H9 (cell line): ENCODE results near the gene KCNIP3. TPM values are rescaled to one million over a fixed set of nuclear protein-coding genes. Genes with fewer than 3 reads are reported as not detected.

Source experiments
- DNase-seq: peaks from one replicate; pipeline ENCODE4 v3.0.0-alpha.2; 2017
- H2AFZ ChIP-seq: one replicate; pipeline ENCODE4 v1.6.1; 2013; ENCODE audit warnings: mild to moderate bottlenecking, low read length, control low read depth, moderate library complexity
- H2AK5ac ChIP-seq: 2 replicates; pipeline ENCODE4 v1.6.1; 2013; ENCODE audit warnings: low read length, control low read depth, mixed read lengths; ENCODE audit not compliant: insufficient read length
- H2BK120ac ChIP-seq: one replicate; pipeline ENCODE4 v1.6.1; 2013; ENCODE audit warnings: low read depth, mild to moderate bottlenecking, low read length, control low read depth, inconsistent platforms; ENCODE audit not compliant: poor library complexity, severe bottlenecking
- H2BK12ac ChIP-seq: 2 replicates; pipeline ENCODE4 v1.6.1; 2013; ENCODE audit warnings: low read length, control low read depth, mixed read lengths, low read depth; ENCODE audit not compliant: insufficient read length
- H2BK15ac ChIP-seq: 2 replicates; pipeline ENCODE4 v1.6.1; 2013; ENCODE audit warnings: low read depth, low read length, control low read depth
- H2BK20ac ChIP-seq: one replicate; pipeline ENCODE4 v1.6.1; 2013; ENCODE audit warnings: low read depth, mild to moderate bottlenecking, low read length, control low read depth, inconsistent platforms; ENCODE audit not compliant: poor library complexity, severe bottlenecking
- H2BK5ac ChIP-seq: 2 replicates; pipeline ENCODE4 v1.6.1; 2013; ENCODE audit warnings: low read length, control low read depth, mixed read lengths; ENCODE audit not compliant: insufficient read length
- H3K14ac ChIP-seq: 2 replicates; pipeline ENCODE4 v1.6.1; 2013; ENCODE audit warnings: low read length, control low read depth; ENCODE audit not compliant: insufficient read depth
- H3K18ac ChIP-seq: 2 replicates; pipeline ENCODE4 v1.6.1; 2013; ENCODE audit warnings: low read depth, mild to moderate bottlenecking, mixed read lengths, low read length, control low read depth; ENCODE audit not compliant: insufficient read length
- H3K23ac ChIP-seq: 2 replicates; pipeline ENCODE4 v1.6.1; 2013; ENCODE audit warnings: low read length, control low read depth, mixed read lengths, low read depth; ENCODE audit not compliant: insufficient read length
- H3K23me2 ChIP-seq: 2 replicates; pipeline ENCODE4 v1.6.1; 2013; ENCODE audit warnings: low read depth, mild to moderate bottlenecking, mixed read lengths, low read length, control low read depth; ENCODE audit not compliant: insufficient read length, poor library complexity, severe bottlenecking
- H3K27ac ChIP-seq: 2 replicates; pipeline ENCODE4 v1.5.1; 2013; ENCODE audit warnings: low read length, control low read depth, mixed read lengths, low read depth; ENCODE audit not compliant: insufficient read length
- H3K27me3 ChIP-seq: 2 replicates; pipeline ENCODE4 v1.6.1; 2013; ENCODE audit warnings: low read length, control low read depth, inconsistent platforms; ENCODE audit not compliant: insufficient read depth
- H3K4ac ChIP-seq: 2 replicates; pipeline ENCODE4 v1.6.1; 2013; ENCODE audit warnings: low read depth, mild to moderate bottlenecking, control low read depth, inconsistent platforms, low read length, moderate library complexity
- H3K4me1 ChIP-seq: 2 replicates; pipeline ENCODE4 v1.6.1; 2013; ENCODE audit warnings: low read length, control low read depth, inconsistent platforms; ENCODE audit not compliant: insufficient read depth
- H3K4me2 ChIP-seq: 2 replicates; pipeline ENCODE4 v1.6.1; 2013; ENCODE audit warnings: low read length, control low read depth, mixed read lengths; ENCODE audit not compliant: insufficient read length, insufficient read depth
- H3K56ac ChIP-seq: 2 replicates; pipeline ENCODE4 v1.6.1; 2013; ENCODE audit warnings: low read depth, mild to moderate bottlenecking, mixed read lengths, low read length, control low read depth; ENCODE audit not compliant: insufficient read length
- H3K79me1 ChIP-seq: 2 replicates; pipeline ENCODE4 v1.6.1; 2013; ENCODE audit warnings: low read depth, mild to moderate bottlenecking, moderate library complexity, low read length, control low read depth, inconsistent platforms; ENCODE audit not compliant: insufficient read depth, poor library complexity, severe bottlenecking
- H3K79me2 ChIP-seq: 2 replicates; pipeline ENCODE4 v1.6.1; 2013; ENCODE audit warnings: low read length, control low read depth, inconsistent platforms; ENCODE audit not compliant: insufficient read depth
- H3K9ac ChIP-seq: 2 replicates; pipeline ENCODE4 v1.6.1; 2013; ENCODE audit warnings: low read length, control low read depth, mixed read lengths; ENCODE audit not compliant: insufficient read length; ENCODE audit errors: extremely low read depth
- H3K9me3 ChIP-seq: one replicate; pipeline ENCODE4 v1.6.1; 2013; ENCODE audit warnings: low read depth, low read length, inconsistent platforms; ENCODE audit not compliant: control insufficient read depth
- H3T11ph ChIP-seq: one replicate; pipeline ENCODE4 v1.6.1; 2013; ENCODE audit warnings: mild to moderate bottlenecking, low read length, control low read depth, inconsistent platforms
- H4K20me1 ChIP-seq: one replicate; pipeline ENCODE4 v1.6.1; 2013; ENCODE audit not compliant: control insufficient read depth, insufficient read length, insufficient read depth
- H4K5ac ChIP-seq: 2 replicates; pipeline ENCODE4 v1.6.1; 2013; ENCODE audit warnings: low read depth, mild to moderate bottlenecking, mixed read lengths, low read length, control low read depth; ENCODE audit not compliant: insufficient read length
- H4K8ac ChIP-seq: replicated peaks from 2 replicates; pipeline ENCODE4 v1.6.1; 2013; ENCODE audit warnings: low read length, control low read depth, mixed read lengths, low read depth; ENCODE audit not compliant: insufficient read length
- H4K91ac ChIP-seq: 2 replicates; pipeline ENCODE4 v1.6.1; 2013; ENCODE audit warnings: low read depth, mild to moderate bottlenecking, moderate library complexity, mixed read lengths, low read length, control low read depth; ENCODE audit not compliant: insufficient read length
- H3K27ac Mint-ChIP-seq, 3 experiments: 2 replicates in 2 of 3; 3 replicates in 1 of 3; pipeline ENCODE4 v1.8.0; 2020 to 2021; ENCODE audit warnings: mixed read lengths in 3 of 3, mild to moderate bottlenecking in 1 of 3, moderate library complexity in 1 of 3
- H3K27me3 Mint-ChIP-seq: 2 replicates; pipeline ENCODE4 v1.8.0; 2021; ENCODE audit warnings: low read depth, mild to moderate bottlenecking, moderate library complexity, mixed read lengths
- H3K36me3 Mint-ChIP-seq, 3 experiments: 2 replicates in 2 of 3; 3 replicates in 1 of 3; pipeline ENCODE4 v1.8.0; 2020 to 2021; ENCODE audit warnings: low read depth in 3 of 3, mixed read lengths in 3 of 3; ENCODE audit not compliant: insufficient read depth in 1 of 3
- H3K4me1 Mint-ChIP-seq, 2 experiments: 2 replicates each; pipeline ENCODE4 v1.8.0; 2020; ENCODE audit warnings: mixed read lengths in 2 of 2
- H3K4me3 Mint-ChIP-seq, 2 experiments: 2 replicates in 1 of 2; 3 replicates in 1 of 2; pipeline ENCODE4 v1.8.0; 2020 to 2021; ENCODE audit warnings: mild to moderate bottlenecking in 2 of 2, mixed read lengths in 2 of 2, moderate library complexity in 1 of 2
- H3K9me3 Mint-ChIP-seq, 2 experiments: 2 replicates in 1 of 2; 3 replicates in 1 of 2; pipeline ENCODE4 v1.8.0; 2020; ENCODE audit warnings: mild to moderate bottlenecking in 2 of 2, mixed read lengths in 2 of 2, moderate library complexity in 1 of 2
- WGBS: extraction: QIAGEN DNeasy Blood & Tissue Kit; methylation state at CpG from one replicate; pipeline ENCODE4 v1.1.7; 2013; ENCODE audit warnings: missing lambda C conversion rate, low lambda C conversion rate, mixed read lengths; ENCODE audit not compliant: insufficient read length; ENCODE audit errors: extremely low coverage; 5-methylcytosine and 5-hydroxymethylcytosine counted together
- long read RNA-seq: library from polyadenylated mRNA; unstranded; transcript quantifications from one replicate; pipeline ENCODE4 v2.0.0, GENCODE V29; 2020
- total RNA-seq: library from RNA; stranded (reverse); gene quantifications from 2 replicates; pipeline ENCODE4 v1.2.1, GENCODE V29; 2021
- TF ChIP-seq, protein P1 (sequence below): fragments of 200-600 bp; sonication (generic); conservative IDR thresholded peaks from 3 replicates; pipeline ENCODE4 v1.8.0; 2021; ENCODE audit warnings: antibody characterized with exemption, mild to moderate bottlenecking

Gene KCNIP3
- 1.5 TPM in 2 replicates for total RNA-seq
- long read RNA-seq: 0 reads

DNA sequence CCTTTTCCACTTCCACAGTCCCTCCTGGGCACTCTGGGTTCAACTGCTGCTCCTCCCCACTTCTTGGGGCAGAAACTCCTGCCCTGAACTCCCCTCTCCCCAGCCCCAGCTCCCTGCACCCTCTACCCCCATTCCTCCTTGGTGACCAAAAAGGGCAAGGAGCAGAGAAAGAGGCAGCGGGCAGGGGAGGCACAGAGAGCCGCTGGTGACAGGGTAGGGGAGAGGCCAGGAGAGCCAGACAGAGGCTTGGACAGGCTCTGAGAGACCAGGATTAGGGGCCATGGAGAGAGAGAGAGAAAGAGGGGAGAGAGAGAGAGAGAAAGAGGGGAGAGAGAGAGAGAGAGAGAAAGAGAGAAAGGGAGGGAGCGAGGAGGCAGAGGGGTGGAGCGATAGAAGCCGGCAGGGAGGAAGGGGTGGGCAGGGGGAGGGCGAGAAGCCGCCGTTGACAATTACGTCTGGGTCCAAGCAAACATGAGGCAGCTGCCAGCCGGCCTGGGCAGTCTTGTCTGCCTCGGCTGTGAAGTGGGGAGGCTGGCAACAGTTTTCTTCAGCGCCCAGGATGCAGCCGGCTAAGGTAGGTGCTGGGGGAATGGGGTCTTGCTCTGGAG lies at the start of gene KCNIP3:
Gene KCNIP3 (plus strand): TSS at position 468 of the 608 bp plus-strand sequence. CDS start 92 bp downstream, at position 560.
- H4K91ac ChIP-seq: no peak within 1 kb of the TSS
- H3K27ac Mint-ChIP-seq: no peak within 1 kb of the TSS
- no peaks in the 10 kb centered on the region for H3K4me1 ChIP-seq
- H2BK20ac ChIP-seq: no peak within 1 kb of the TSS
- H3K18ac ChIP-seq: no peak within 1 kb of the TSS
- peaks cover 10 to 25% of the 10 kb centered on the region in 2 experiments for H3K4me1 Mint-ChIP-seq
- H3K79me2 ChIP-seq: no peaks in the 10 kb centered on the region
- no peak within 1 kb of the TSS for H3K27ac ChIP-seq
- no peak within 1 kb of the TSS for H2BK15ac ChIP-seq
- no peak within 1 kb of the TSS for H3K56ac ChIP-seq
- peaks cover 1 to 2% of the 10 kb centered on the region in 2 experiments; a peak in 2 of 5 replicates for H3K9me3 Mint-ChIP-seq
- DNase-seq: peak; percentile 46
- peaks cover 0 to under 1% (median under 1%) of the 10 kb centered on the region in 3 experiments; a peak in 2 of 7 replicates for H3K36me3 Mint-ChIP-seq
- H2AFZ ChIP-seq: no peak within 1 kb of the TSS
- H3K14ac ChIP-seq: peak within 1 kb of the TSS; percentile 24; the same call in 1 of the 2 replicates
- H3K4ac ChIP-seq: no peak within 1 kb of the TSS
- H3K9me3 ChIP-seq: no peaks in the 10 kb centered on the region
- H2AK5ac ChIP-seq: no peak within 1 kb of the TSS
- peak within 1 kb of the TSS; percentile 26 for H3K4me2 ChIP-seq
- no peak within 1 kb of the TSS for H2BK12ac ChIP-seq
- no peaks in the 10 kb centered on the region for H4K20me1 ChIP-seq
- H4K8ac ChIP-seq: no peak within 1 kb of the TSS
- H3K27me3 ChIP-seq: no peaks in the 10 kb centered on the region
- H3K27me3 Mint-ChIP-seq: peaks cover 3% of the 10 kb centered on the region
- no peak within 1 kb of the TSS for H4K5ac ChIP-seq
- no peak within 1 kb of the TSS for H3T11ph ChIP-seq
- no peak within 1 kb of the TSS for H3K9ac ChIP-seq
- H2BK5ac ChIP-seq: no peak within 1 kb of the TSS
- WGBS: no CpG with 5 or more reads among the region's 13 CpGs
- TF ChIP-seq, protein P1, sequence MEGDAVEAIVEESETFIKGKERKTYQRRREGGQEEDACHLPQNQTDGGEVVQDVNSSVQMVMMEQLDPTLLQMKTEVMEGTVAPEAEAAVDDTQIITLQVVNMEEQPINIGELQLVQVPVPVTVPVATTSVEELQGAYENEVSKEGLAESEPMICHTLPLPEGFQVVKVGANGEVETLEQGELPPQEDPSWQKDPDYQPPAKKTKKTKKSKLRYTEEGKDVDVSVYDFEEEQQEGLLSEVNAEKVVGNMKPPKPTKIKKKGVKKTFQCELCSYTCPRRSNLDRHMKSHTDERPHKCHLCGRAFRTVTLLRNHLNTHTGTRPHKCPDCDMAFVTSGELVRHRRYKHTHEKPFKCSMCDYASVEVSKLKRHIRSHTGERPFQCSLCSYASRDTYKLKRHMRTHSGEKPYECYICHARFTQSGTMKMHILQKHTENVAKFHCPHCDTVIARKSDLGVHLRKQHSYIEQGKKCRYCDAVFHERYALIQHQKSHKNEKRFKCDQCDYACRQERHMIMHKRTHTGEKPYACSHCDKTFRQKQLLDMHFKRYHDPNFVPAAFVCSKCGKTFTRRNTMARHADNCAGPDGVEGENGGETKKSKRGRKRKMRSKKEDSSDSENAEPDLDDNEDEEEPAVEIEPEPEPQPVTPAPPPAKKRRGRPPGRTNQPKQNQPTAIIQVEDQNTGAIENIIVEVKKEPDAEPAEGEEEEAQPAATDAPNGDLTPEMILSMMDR: no peak
- H2BK120ac ChIP-seq: no peak within 1 kb of the TSS
- H3K79me1 ChIP-seq: no peaks in the 10 kb centered on the region
- no peaks in the 10 kb centered on the region for H3K23me2 ChIP-seq
- peak within 1 kb of the TSS; percentile 15 to 66; a peak in 4 of 5 replicates for H3K4me3 Mint-ChIP-seq
- no peak within 1 kb of the TSS for H3K23ac ChIP-seq
